K562 (cell line): ENCODE results near the gene CCDC136. TPM values are rescaled to one million over a fixed set of nuclear protein-coding genes. Genes with fewer than 3 reads are reported as not detected.

Experiments
- GABPA ChIP-seq: fragments of 200-800 bp; sonication (Bioruptor generic); conservative IDR thresholded peaks from 2 replicates; pipeline ENCODE4 v1.6.1; 2016; ENCODE audit warnings: low read depth, missing genetic modification characterization, missing compliant biosample characterization
- HNRNPLL ChIP-seq: fragments of 200-400 bp; formaldehyde crosslinking; IDR thresholded peaks from 2 replicates; pipeline ENCODE4 v1.6.1; 2017; ENCODE audit warnings: low read length, low read depth, mild to moderate bottlenecking; ENCODE audit not compliant: poor library complexity, severe bottlenecking
- KDM1A ChIP-seq, 2 experiments: fragments of 450-650 bp; IDR thresholded peaks; 2 replicates each; pipeline ENCODE4 v1.6.1; 2016; ENCODE audit warnings: mild to moderate bottlenecking in 2 of 2
- MITF ChIP-seq: IDR thresholded peaks from 2 replicates; pipeline ENCODE4 v1.6.1; 2014; ENCODE audit warnings: antibody characterized with exemption
- MTA1 ChIP-seq: fragments of 450-650 bp; IDR thresholded peaks from 2 replicates; pipeline ENCODE4 v1.6.1; 2017; ENCODE audit warnings: borderline replicate concordance
- NFXL1 ChIP-seq: fragments of 450-650 bp; formaldehyde crosslinking; IDR thresholded peaks from 2 replicates; pipeline ENCODE4 v1.4.0; 2021; ENCODE audit warnings: mild to moderate bottlenecking
- RBM14 ChIP-seq: fragments of 200-400 bp; formaldehyde crosslinking; IDR thresholded peaks from 2 replicates; pipeline ENCODE4 v1.6.1; 2018; ENCODE audit warnings: low read depth, mild to moderate bottlenecking, low read length, moderate library complexity, borderline replicate concordance; ENCODE audit not compliant: insufficient read depth
- RFX1 ChIP-seq: fragments of 450-650 bp; IDR thresholded peaks from 2 replicates; pipeline ENCODE4 v1.6.1; 2016; ENCODE audit warnings: mild to moderate bottlenecking, moderate library complexity
- RFX7 ChIP-seq: fragments of 250-450 bp; sonication (Bioruptor Pico); IDR thresholded peaks from 2 replicates; pipeline ENCODE4 v1.5.1; 2021; ENCODE audit warnings: mild to moderate bottlenecking
- THRA ChIP-seq: fragments of 450-650 bp; IDR thresholded peaks from 2 replicates; pipeline ENCODE4 v1.6.1; 2017; ENCODE audit warnings: mild to moderate bottlenecking, moderate library complexity
- ZNF609 ChIP-seq: sonication (generic); formaldehyde crosslinking; IDR thresholded peaks from 2 replicates; pipeline ENCODE4 v1.8.1; 2023; ENCODE audit warnings: missing genetic modification reagents, mild to moderate bottlenecking, borderline replicate concordance
- polyA plus RNA-seq, 8 experiments: library from polyadenylated mRNA; depleted of rRNA in 4 of 8; stranded (reverse) in 5 of 8; unstranded in 3 of 8; fragments of >200 nt; fragmentation: Nextera tagmentation in 2 of 8; fragmentation: Illumina TruSeq in 1 of 8; extraction: Ambion mirVana in 2 of 8; extraction: Trizol in 1 of 8; gene quantifications; 2 replicates each; pipeline versions ENCODE4 v1.2.1 to v1.2.3, GENCODE V29; 2011 to 2014; ENCODE audit warnings: inconsistent platforms in 1 of 8, missing spikeins in 1 of 8
- total RNA-seq, 7 experiments: library from RNA; depleted of rRNA in 6 of 7; stranded (reverse); fragments of >200 nt in 6 of 7; fragmentation: Illumina TruSeq in 2 of 7; extraction: Trizol in 2 of 7; gene quantifications; 2 replicates each; pipeline versions ENCODE4 v1.2.1 to v1.2.3, GENCODE V29; 2011 to 2021; ENCODE audit warnings: low replicate concordance in 1 of 7
- TF ChIP-seq, protein P1 (sequence below), 2 experiments: fragments of 250-450 bp in 1 of 2; fragments of 450-650 bp in 1 of 2; sonication (Bioruptor Pico) in 1 of 2; IDR thresholded peaks; 2 replicates each; pipeline versions ENCODE4 v1.6.1 to v1.8.0; 2016 to 2021; ENCODE audit warnings: mild to moderate bottlenecking in 2 of 2, moderate library complexity in 2 of 2, missing compliant biosample characterization in 1 of 2, missing genetic modification characterization in 1 of 2
- TF ChIP-seq, protein P2 (sequence below): sonication (generic); formaldehyde crosslinking; IDR thresholded peaks from 2 replicates; pipeline ENCODE4 v1.9.0; 2022; ENCODE audit warnings: mild to moderate bottlenecking, missing genetic modification reagents

CCDC136 gene
- total and polyA plus RNA-seq, 9 of the 15 experiments (the other 6 are each of a cell fraction or from before 2014, with no cell fraction given): 2.4 to 40.8 (median 26.5) TPM

DNA sequence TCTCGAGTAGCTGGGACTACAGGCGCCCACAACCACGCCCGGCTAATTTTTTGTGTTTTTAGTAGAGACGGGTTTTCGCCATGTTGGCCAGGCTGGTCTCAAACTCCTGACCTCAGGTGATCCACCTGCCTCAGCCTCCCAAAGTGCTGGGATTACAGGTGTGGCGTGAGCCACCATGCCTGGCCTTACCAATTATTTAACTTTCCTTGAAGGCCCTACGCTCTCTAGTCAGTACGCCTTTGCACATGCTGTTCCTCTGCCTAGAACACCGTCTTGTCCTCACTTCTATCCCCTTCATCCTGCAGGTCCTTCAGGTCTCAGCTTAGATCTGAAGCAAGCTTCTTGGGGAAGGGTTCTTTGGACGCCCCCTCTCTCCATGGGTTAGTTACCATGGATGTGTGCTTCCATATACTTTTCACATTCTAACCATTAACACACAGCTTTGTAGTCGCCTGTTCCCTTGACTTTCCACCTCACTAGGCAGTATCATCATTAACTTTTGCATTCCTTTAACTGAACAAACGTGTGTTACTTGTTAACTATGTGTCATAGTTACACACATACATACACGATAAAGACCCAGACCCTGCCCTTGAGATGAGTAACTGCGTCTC is 70.3 kb downstream of the CCDC136 start (continued):
- TF ChIP-seq MITF: no peak
- TF ChIP-seq NFXL1: 0 out of 2 replicates have a peak, but pooled peaks have one; percentile 40
- TF ChIP-seq KDM1A (IDR thresholded peaks at IDR 0.05): no peak
- TF ChIP-seq ZNF609: no peak
- TF ChIP-seq, protein P1, sequence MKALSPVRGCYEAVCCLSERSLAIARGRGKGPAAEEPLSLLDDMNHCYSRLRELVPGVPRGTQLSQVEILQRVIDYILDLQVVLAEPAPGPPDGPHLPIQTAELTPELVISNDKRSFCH (CRISPR knock-in tag; IDR thresholded peaks at IDR 0.05): no peak
- TF ChIP-seq, protein P1 (tag; IDR thresholded peaks at IDR 0.05): no peak
- no peak for TF ChIP-seq HNRNPLL
- no peak for TF ChIP-seq MTA1
- no peak for TF ChIP-seq GABPA (tag)
- TF ChIP-seq RFX7 (CRISPR knock-in tag): no peak
- TF ChIP-seq, protein P2, sequence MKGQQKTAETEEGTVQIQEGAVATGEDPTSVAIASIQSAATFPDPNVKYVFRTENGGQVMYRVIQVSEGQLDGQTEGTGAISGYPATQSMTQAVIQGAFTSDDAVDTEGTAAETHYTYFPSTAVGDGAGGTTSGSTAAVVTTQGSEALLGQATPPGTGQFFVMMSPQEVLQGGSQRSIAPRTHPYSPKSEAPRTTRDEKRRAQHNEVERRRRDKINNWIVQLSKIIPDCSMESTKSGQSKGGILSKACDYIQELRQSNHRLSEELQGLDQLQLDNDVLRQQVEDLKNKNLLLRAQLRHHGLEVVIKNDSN (CRISPR knock-in tag): no peak
- TF ChIP-seq RFX1: no peak
- no peak for TF ChIP-seq RBM14
- no peak for TF ChIP-seq THRA
